NCI-H345 treated with DMSO at 0.1 percent for 48 hours (cell line): Measurements from ENCODE around the gene ZNF710.
A peak's percentile ranks its signal among the peaks of the same experiment; 100 is the strongest.

Experiments
- DNase-seq: peaks from one replicate; lab custom pipeline; 2025; ENCODE audit not compliant: unreplicated experiment; lab: John Stamatoyannopoulos, UW

ZNF710 gene

GRCh38 chr15:90037961-90038631 lies 37.0 kb downstream of the ZNF710 start:
- DNase-seq, result no peak

GRCh38 chr15:90038632-90039095 lies 37.5 kb downstream of the ZNF710 start:
- DNase-seq, result no peak

GRCh38 chr15:90039996-90040395 lies 38.9 kb downstream of the ZNF710 start:
- DNase-seq, result no peak

GRCh38 chr15:90040618-90041017 lies 39.5 kb downstream of the ZNF710 start:
- DNase-seq, result no peak

GRCh38 chr15:90042356-90042755 lies 41.2 kb downstream of the ZNF710 start:
- no peak for DNase-seq

- DNase-seq, result no peak
These were observed 41.8 kb downstream of the ZNF710 start for GRCh38 chr15:90042766-90043529.

- DNase-seq, result no peak
These were observed 42.4 kb downstream of the ZNF710 start for GRCh38 chr15:90043530-90044010.

- DNase-seq, result no peak
These were observed 43.1 kb downstream of the ZNF710 start for GRCh38 chr15:90044191-90044590.

- no peak for DNase-seq
These were observed 43.8 kb downstream of the ZNF710 start for GRCh38 chr15:90044916-90045371.

- DNase-seq, result no peak
These were observed 45.2 kb downstream of the ZNF710 start for GRCh38 chr15:90046289-90046688.

GRCh38 chr15:90046911-90047392 lies 45.8 kb downstream of the ZNF710 start:
- DNase-seq, result peak; percentile 36

- no peak for DNase-seq
These were observed 46.9 kb downstream of the ZNF710 start for GRCh38 chr15:90047956-90048575.

GRCh38 chr15:90049030-90049429 lies 47.9 kb downstream of the ZNF710 start:
- DNase-seq, result no peak

- DNase-seq, result no peak
These were observed 48.8 kb downstream of the ZNF710 start for GRCh38 chr15:90049666-90050604.

GRCh38 chr15:90051874-90052273 lies 50.8 kb downstream of the ZNF710 start:
- DNase-seq, result no peak

- no peak for DNase-seq
These were observed 52.8 kb downstream of the ZNF710 start for GRCh38 chr15:90053685-90054466.

- DNase-seq, result peak; percentile 69
These were observed 53.5 kb downstream of the ZNF710 start for GRCh38 chr15:90054618-90055097.

GRCh38 chr15:90055182-90055581 lies 54.1 kb downstream of the ZNF710 start:
- DNase-seq, result no peak

- DNase-seq, result no peak
These were observed 55.4 kb downstream of the ZNF710 start for GRCh38 chr15:90056529-90056928.

GRCh38 chr15:90058308-90058707 lies 57.2 kb downstream of the ZNF710 start:
- no peak for DNase-seq
